ENCODE results near the gene CYP11A1.
"Not testable (repeated sequence)": the region's sequence is repeated elsewhere in the genome, so short reads cannot be mapped to it uniquely, and the experiment has no call there.

- not testable (repeated sequence) for TF ChIP-seq POLR2A (IDR thresholded peaks at IDR 0.05; ENCODE audit: low read depth, low read length); TAF1 (IDR thresholded peaks at IDR 0.05; ENCODE audit: borderline replicate concordance, low read depth, low read length)
These were observed 6.6 kb downstream of the CYP11A1 start for GRCh38 chr15:74360855-74361254.

Measured in GM12892 (cell line).